Right lobe of liver (tissue), 6 donors: ENCODE data around the gene PRR7. TPM values are rescaled to one million over a fixed set of nuclear protein-coding genes. Genes with fewer than 3 reads are reported as not detected.

Experiments used
- ATAC-seq, 4 donors: fragments of 200-7000 bp; cut with Tn5 transposase; one replicate each; pipeline ENCODE4 v1.9.1; 2020; ENCODE audit warnings: mild to moderate bottlenecking in 4 of 4, moderate library complexity in 4 of 4
- DNase-seq, 3 donors: peaks; one replicate each; pipeline ENCODE4 v3.0.0-alpha.2; 2020
- H3K27ac ChIP-seq, 3 donors: fragments of 200-600 bp; one replicate each; pipeline ENCODE4 v1.8.0; 2022
- H3K27me3 ChIP-seq, 2 donors: fragments of 200-600 bp; one replicate each; pipeline ENCODE4 v1.8.0; 2022
- H3K36me3 ChIP-seq, 4 donors: fragments of 200-600 bp; sonication (generic) in 1 of 4; one replicate each; pipeline versions ENCODE4 v1.5.1 to v1.8.0; 2017 to 2022; ENCODE audit warnings: control low read depth in 1 of 4
- H3K4me1 ChIP-seq, 4 donors: fragments of 200-600 bp; sonication (generic) in 1 of 4; one replicate each; pipeline versions ENCODE4 v1.5.1 to v1.8.0; 2017 to 2022; ENCODE audit warnings: control low read depth in 1 of 4
- H3K4me3 ChIP-seq, 3 donors: fragments of 200-600 bp; one replicate each; pipeline ENCODE4 v1.8.0; 2022
- H3K9me3 ChIP-seq, 4 donors: fragments of 200-600 bp; sonication (generic) in 1 of 4; one replicate each; pipeline versions ENCODE4 v1.5.1 to v1.8.0; 2017 to 2022; ENCODE audit warnings: control low read depth in 1 of 4
- POLR2A ChIP-seq: fragments of 450-650 bp; IDR thresholded peaks from one replicate; pipeline ENCODE4 v1.6.1; 2017; ENCODE audit warnings: antibody characterized with exemption, mild to moderate bottlenecking
- WGBS: methylation state at CpG from one replicate; pipeline ENCODE4 v1.1.6; 2018; ENCODE audit warnings: low coverage, low lambda C conversion rate; ENCODE audit not compliant: insufficient coverage; ENCODE audit errors: missing lambda C conversion rate; 5-methylcytosine and 5-hydroxymethylcytosine counted together
- intact Hi-C, 2 donors: fragments of 100-400 bp; cut with DNase I; formaldehyde crosslinking; loops; one replicate each; pipeline versions ENCODE4 v1.11.2 to v1.14.1; 2022
- total RNA-seq, 6 experiments: library from RNA; depleted of rRNA in 2 of 6; stranded (reverse); fragments of >200 nt in 2 of 6; fragmentation: NEBNext Ultra II Directional in 3 of 6; extraction: Animal tissue kit (Norgen Biotek cat#: 25700) in 3 of 6; gene quantifications; one replicate each; pipeline versions ENCODE4 v1.1.0 to v1.2.4, GENCODE V29; 2016 to 2023
- TF ChIP-seq, protein P1 (sequence below), 4 donors: fragments of 200-600 bp in 3 of 4; fragments of 450-650 bp in 1 of 4; IDR thresholded peaks; one replicate each; pipeline versions ENCODE4 v1.5.1 to v1.8.0; 2016 to 2022; ENCODE audit warnings: antibody characterized with exemption in 4 of 4, mild to moderate bottlenecking in 2 of 4
- donor health status: DM: no; HTN: yes; CAD: no.
- donor health status: DM: no; HTN: no; CAD: no.
- donor health status: DM: no; HTN: no; CAD: no.
- donor health status: DM: no; HTN: yes; CAD: no.
- donor health status: DM: no; HTN: yes; CAD: no.

Gene PRR7
- total RNA-seq, 6 experiments from 2014 or later = 0.15 to 13.0 (median 1.9) TPM

DNA sequence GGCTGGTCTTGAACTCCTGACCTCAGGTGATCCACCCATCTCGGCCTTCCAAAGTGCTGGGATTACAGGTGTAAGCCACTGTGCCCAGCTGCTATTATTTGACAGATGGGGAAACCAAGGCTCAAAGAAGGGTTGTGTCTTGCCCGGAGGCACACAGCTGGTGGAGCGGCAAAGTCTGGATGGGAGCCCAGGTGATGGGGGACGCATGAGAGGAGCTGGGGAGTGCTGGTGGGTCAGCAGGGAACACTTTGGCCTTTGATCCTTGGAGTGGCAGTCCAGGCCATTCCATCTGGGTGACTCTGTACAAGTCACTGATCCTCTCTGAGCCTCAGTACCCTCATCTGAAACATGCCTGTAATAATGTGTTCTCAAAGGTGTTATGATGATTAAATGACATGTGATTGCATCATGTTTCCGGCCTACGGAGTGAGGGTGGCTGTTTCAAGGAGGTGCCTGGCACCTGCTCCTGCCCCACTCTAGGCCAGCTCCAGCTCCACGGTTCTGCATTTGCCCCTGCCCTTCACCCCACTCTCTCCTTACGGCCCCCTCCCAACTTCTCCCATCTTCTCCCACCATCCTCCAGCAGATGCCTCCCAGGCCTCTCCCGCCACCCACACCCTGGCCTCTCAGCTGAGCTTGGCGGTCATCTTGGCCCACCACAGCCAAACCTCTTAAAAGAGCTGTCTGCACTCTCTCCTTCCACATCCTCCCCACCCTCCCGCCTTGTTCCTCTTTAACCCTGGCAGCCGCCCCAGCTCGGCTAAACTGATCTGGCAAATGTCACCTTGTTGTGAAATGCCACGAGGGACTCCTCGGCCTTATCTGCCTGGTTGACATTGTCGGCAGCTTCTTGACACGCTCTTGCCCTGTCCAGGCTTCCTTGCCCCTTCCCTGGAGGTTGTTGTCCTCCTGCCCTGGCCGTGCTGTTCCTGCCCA is 32.4 kb downstream of the PRR7 start:
- DNase-seq (peak; percentile 77 to 87 (median 85)), ATAC-seq (peak; percentile 80 to 93 (median 88))
- Histone ChIP-seq H3K27ac (peak overlapping the region in 1 of 3 donors; percentile 32), H3K4me3 (no peak overlapping the region), H3K36me3 (no peaks in the 10 kb centered on the region), H3K4me1 (peaks cover 0 to 17% (median 8%) of the 10 kb centered on the region in 4 donors), H3K9me3 (no peaks in the 10 kb centered on the region), H3K27me3 (no peaks in the 10 kb centered on the region)
- TF ChIP-seq, protein P1, sequence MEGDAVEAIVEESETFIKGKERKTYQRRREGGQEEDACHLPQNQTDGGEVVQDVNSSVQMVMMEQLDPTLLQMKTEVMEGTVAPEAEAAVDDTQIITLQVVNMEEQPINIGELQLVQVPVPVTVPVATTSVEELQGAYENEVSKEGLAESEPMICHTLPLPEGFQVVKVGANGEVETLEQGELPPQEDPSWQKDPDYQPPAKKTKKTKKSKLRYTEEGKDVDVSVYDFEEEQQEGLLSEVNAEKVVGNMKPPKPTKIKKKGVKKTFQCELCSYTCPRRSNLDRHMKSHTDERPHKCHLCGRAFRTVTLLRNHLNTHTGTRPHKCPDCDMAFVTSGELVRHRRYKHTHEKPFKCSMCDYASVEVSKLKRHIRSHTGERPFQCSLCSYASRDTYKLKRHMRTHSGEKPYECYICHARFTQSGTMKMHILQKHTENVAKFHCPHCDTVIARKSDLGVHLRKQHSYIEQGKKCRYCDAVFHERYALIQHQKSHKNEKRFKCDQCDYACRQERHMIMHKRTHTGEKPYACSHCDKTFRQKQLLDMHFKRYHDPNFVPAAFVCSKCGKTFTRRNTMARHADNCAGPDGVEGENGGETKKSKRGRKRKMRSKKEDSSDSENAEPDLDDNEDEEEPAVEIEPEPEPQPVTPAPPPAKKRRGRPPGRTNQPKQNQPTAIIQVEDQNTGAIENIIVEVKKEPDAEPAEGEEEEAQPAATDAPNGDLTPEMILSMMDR (IDR thresholded peaks at IDR 0.05) = no peak
- TF ChIP-seq POLR2A = no peak
- WGBS = 22% methylated on average over 17 of the region's 18 CpGs
- intact Hi-C loops = no loop called here

DNA sequence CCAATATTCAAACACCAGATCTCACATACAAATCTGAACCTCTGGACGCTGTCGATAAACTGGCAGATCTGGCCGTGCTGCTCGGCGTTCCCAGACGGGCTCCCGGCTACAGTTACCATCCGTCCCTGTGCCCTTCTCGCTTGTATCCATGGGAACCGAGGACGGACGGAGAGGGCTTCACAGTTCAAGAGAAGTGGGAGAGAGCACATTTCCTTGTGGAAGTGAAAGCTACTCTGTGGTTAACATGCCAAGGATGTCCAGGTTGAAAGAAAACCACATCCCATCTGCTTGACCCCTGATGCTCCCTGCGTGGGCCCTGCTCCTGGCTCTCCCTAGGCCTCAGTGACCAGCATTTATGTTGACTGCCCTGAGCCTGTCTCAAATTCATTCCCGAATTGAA is 33.2 kb downstream of the PRR7 start:
- H3K27me3 ChIP-seq = no peaks in the 10 kb centered on the region
- H3K27ac ChIP-seq = peak overlapping the region in 1 of 3 donors; percentile 32
- intact Hi-C loops = no loop called here
- no peaks in the 10 kb centered on the region for H3K36me3 ChIP-seq
- WGBS = 35% methylated on average over 13 of the region's 14 CpGs
- ATAC-seq (peak; percentile 27 to 47 (median 36)), DNase-seq (no peak)
- peaks cover 0 to 17% (median 8%) of the 10 kb centered on the region in 4 donors for H3K4me1 ChIP-seq
- TF ChIP-seq, protein P1 (IDR thresholded peaks at IDR 0.05) = no peak
- no peak for TF ChIP-seq POLR2A
- no peak overlapping the region for H3K4me3 ChIP-seq
- H3K9me3 ChIP-seq = no peaks in the 10 kb centered on the region

DNA sequence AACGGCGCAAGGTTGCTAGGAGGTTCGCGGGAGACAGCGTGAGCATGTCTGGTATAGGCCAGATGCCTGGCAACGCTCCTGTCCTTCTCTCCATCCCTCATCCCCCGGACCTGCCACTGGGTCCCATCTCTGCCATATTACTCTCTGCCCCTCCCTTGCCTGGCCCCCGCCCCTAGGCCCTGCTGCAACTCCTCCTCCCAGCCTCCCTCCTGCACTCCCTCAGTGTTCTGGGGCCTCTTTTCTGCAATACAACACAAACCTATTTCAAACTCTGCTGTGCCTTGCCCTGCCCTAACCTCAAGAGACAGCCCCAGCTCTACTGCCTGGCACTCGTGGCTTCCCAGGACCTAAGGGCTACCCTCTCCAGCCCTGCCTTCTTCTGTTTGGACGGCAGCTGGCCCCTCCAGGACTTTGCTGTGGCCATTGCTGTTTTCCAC is 35.8 kb downstream of the PRR7 start:
- no peaks in the 10 kb centered on the region for H3K36me3 ChIP-seq
- H3K4me1 ChIP-seq = peaks cover 0 to 17% (median 8%) of the 10 kb centered on the region in 4 donors
- intact Hi-C loops = no loop called here
- DNase-seq = no peak
- no peak overlapping the region for H3K27ac ChIP-seq
- ATAC-seq = no peak
- TF ChIP-seq, protein P1 (IDR thresholded peaks at IDR 0.05) = no peak
- no peak for TF ChIP-seq POLR2A
- H3K4me3 ChIP-seq = no peak overlapping the region
- H3K9me3 ChIP-seq = no peaks in the 10 kb centered on the region
- no peaks in the 10 kb centered on the region for H3K27me3 ChIP-seq
- 91% methylated on average over 10 of the region's 10 CpGs for WGBS

DNA sequence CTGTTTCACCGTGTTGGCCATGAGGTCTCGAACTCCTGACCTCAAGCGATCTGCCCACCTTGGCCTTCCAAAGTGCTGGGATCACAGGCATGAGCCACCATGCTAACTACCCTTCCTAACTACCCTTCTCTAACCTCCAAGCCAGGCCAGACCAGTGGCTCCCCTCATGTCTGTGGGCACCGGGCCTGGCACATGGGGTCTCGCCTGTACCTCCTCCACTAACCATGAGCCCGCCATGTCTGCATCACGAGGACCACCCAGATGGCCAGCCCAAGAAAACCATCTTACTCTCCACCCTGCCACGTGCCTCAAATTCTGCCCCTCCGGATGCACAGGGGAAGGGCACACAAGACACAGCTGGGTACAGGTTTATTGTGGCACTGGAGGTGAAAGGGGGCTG is 36.4 kb downstream of the PRR7 start:
- TF ChIP-seq, protein P1 (IDR thresholded peaks at IDR 0.05) = no peak
- TF ChIP-seq POLR2A = no peak
- Histone ChIP-seq H3K9me3 (no peaks in the 10 kb centered on the region), H3K27me3 (no peaks in the 10 kb centered on the region), H3K4me1 (peaks cover 0 to 17% (median 8%) of the 10 kb centered on the region in 4 donors), H3K27ac (no peak overlapping the region), H3K36me3 (no peaks in the 10 kb centered on the region), H3K4me3 (no peak overlapping the region)
- ATAC-seq (no peak), DNase-seq (no peak)
- intact Hi-C loops = no loop called here
- 91% methylated on average over 6 of the region's 9 CpGs for WGBS
